HEK293 (cell line): ENCODE results near the gene SCN4A.
"Not testable (repeated sequence)": the region's sequence is repeated elsewhere in the genome, so short reads cannot be mapped to it uniquely, and the experiment has no call there.

Experiments used
- FEZF1 ChIP-seq: fragments of 450-650 bp; formaldehyde crosslinking; IDR thresholded peaks from 2 replicates; pipeline ENCODE4 v1.5.1; 2016; ENCODE audit warnings: missing biosample characterization, missing genetic modification characterization
- ZBTB7A ChIP-seq: fragments of 450-650 bp; formaldehyde crosslinking; IDR thresholded peaks from 2 replicates; pipeline ENCODE4 v1.5.1; 2016; ENCODE audit warnings: low read depth, missing biosample characterization, missing genetic modification characterization
- ZNF121 ChIP-seq: fragments of 450-650 bp; formaldehyde crosslinking; IDR thresholded peaks from 2 replicates; pipeline ENCODE4 v1.5.1; 2016; ENCODE audit warnings: missing biosample characterization, missing genetic modification characterization
- ZSCAN30 ChIP-seq: fragments of 450-650 bp; IDR thresholded peaks from 2 replicates; pipeline ENCODE4 v1.5.1; 2018; ENCODE audit warnings: missing biosample characterization, mild to moderate bottlenecking, missing genetic modification characterization, moderate library complexity
- TF ChIP-seq, protein P1 (sequence below): fragments of 450-650 bp; formaldehyde crosslinking; IDR thresholded peaks from 2 replicates; pipeline ENCODE4 v1.5.1; 2016; ENCODE audit warnings: missing biosample characterization, missing genetic modification characterization
- TF ChIP-seq, protein P2 (sequence below): fragments of 450-650 bp; formaldehyde crosslinking; IDR thresholded peaks from 2 replicates; pipeline ENCODE4 v1.5.1; 2016; ENCODE audit warnings: missing biosample characterization, missing genetic modification characterization
- TF ChIP-seq, protein P3 (sequence below): fragments of 450-650 bp; formaldehyde crosslinking; conservative IDR thresholded peaks from 2 replicates; pipeline ENCODE4 v1.5.1; 2016; ENCODE audit warnings: low read depth, missing biosample characterization, missing genetic modification characterization

GRCh38 chr17:63894821-63895220 lies 77.9 kb downstream of the SCN4A start:
- TF ChIP-seq, protein P1, sequence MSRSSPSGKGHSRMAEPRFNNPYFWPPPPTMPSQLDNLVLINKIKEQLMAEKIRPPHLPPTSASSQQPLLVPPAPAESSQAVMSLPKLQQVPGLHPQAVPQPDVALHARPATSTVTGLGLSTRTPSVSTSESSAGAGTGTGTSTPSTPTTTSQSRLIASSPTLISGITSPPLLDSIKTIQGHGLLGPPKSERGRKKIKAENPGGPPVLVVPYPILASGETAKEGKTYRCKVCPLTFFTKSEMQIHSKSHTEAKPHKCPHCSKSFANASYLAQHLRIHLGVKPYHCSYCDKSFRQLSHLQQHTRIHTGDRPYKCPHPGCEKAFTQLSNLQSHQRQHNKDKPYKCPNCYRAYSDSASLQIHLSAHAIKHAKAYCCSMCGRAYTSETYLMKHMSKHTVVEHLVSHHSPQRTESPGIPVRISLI (tag by site-specific recombination): not testable (repeated sequence)
- TF ChIP-seq ZSCAN30; FEZF1 (tag by site-specific recombination); ZNF121 (tag by site-specific recombination); ZBTB7A (tag by site-specific recombination): not testable (repeated sequence)
- TF ChIP-seq, protein P2, sequence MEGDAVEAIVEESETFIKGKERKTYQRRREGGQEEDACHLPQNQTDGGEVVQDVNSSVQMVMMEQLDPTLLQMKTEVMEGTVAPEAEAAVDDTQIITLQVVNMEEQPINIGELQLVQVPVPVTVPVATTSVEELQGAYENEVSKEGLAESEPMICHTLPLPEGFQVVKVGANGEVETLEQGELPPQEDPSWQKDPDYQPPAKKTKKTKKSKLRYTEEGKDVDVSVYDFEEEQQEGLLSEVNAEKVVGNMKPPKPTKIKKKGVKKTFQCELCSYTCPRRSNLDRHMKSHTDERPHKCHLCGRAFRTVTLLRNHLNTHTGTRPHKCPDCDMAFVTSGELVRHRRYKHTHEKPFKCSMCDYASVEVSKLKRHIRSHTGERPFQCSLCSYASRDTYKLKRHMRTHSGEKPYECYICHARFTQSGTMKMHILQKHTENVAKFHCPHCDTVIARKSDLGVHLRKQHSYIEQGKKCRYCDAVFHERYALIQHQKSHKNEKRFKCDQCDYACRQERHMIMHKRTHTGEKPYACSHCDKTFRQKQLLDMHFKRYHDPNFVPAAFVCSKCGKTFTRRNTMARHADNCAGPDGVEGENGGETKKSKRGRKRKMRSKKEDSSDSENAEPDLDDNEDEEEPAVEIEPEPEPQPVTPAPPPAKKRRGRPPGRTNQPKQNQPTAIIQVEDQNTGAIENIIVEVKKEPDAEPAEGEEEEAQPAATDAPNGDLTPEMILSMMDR (tag by site-specific recombination): not testable (repeated sequence)
- TF ChIP-seq, protein P3, sequence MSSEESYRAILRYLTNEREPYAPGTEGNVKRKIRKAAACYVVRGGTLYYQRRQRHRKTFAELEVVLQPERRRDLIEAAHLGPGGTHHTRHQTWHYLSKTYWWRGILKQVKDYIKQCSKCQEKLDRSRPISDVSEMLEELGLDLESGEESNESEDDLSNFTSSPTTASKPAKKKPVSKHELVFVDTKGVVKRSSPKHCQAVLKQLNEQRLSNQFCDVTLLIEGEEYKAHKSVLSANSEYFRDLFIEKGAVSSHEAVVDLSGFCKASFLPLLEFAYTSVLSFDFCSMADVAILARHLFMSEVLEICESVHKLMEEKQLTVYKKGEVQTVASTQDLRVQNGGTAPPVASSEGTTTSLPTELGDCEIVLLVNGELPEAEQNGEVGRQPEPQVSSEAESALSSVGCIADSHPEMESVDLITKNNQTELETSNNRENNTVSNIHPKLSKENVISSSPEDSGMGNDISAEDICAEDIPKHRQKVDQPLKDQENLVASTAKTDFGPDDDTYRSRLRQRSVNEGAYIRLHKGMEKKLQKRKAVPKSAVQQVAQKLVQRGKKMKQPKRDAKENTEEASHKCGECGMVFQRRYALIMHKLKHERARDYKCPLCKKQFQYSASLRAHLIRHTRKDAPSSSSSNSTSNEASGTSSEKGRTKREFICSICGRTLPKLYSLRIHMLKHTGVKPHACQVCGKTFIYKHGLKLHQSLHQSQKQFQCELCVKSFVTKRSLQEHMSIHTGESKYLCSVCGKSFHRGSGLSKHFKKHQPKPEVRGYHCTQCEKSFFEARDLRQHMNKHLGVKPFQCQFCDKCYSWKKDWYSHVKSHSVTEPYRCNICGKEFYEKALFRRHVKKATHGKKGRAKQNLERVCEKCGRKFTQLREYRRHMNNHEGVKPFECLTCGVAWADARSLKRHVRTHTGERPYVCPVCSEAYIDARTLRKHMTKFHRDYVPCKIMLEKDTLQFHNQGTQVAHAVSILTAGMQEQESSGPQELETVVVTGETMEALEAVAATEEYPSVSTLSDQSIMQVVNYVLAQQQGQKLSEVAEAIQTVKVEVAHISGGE (tag by site-specific recombination): not testable (repeated sequence)
